SU-DHL-6 (cell line): ENCODE measurements around the gene CACNA2D1.
A peak's percentile ranks its signal among the peaks of the same experiment; 100 is the strongest.

Experiments used
- H2AFZ ChIP-seq: fragments of 200-600 bp; sonication (generic); 2 replicates; pipeline ENCODE4 v1.6.1; 2014; ENCODE audit warnings: low read depth, mild to moderate bottlenecking, moderate library complexity, mixed read lengths, antibody characterized with exemption, low read length; ENCODE audit not compliant: severe bottlenecking
- H3F3A ChIP-seq: fragments of 200-600 bp; shearing (Covaris generic); 2 replicates; pipeline ENCODE4 v1.6.0; 2016; ENCODE audit warnings: antibody characterized with exemption, mild to moderate bottlenecking; ENCODE audit not compliant: insufficient read depth
- H3K27ac ChIP-seq: fragments of 200-600 bp; sonication (generic); 2 replicates; pipeline ENCODE4 v1.5.1; 2016; ENCODE audit warnings: low read depth, mild to moderate bottlenecking, low read length, moderate library complexity, mixed read lengths
- H3K27me3 ChIP-seq: fragments of 200-600 bp; sonication (generic), shearing (Covaris generic); 2 replicates; pipeline ENCODE4 v1.6.0; 2014; ENCODE audit warnings: mild to moderate bottlenecking, low read length
- H3K36me3 ChIP-seq: fragments of 200-600 bp; sonication (generic); 2 replicates; pipeline ENCODE4 v1.6.1; 2014; ENCODE audit warnings: mild to moderate bottlenecking, low read length, mixed read lengths
- H3K4me2 ChIP-seq: fragments of 300-600, 200-600 bp; shearing (Covaris generic), sonication (generic); 2 replicates; pipeline ENCODE4 v1.6.0; 2014; ENCODE audit warnings: low read length, low read depth, mild to moderate bottlenecking; ENCODE audit not compliant: poor library complexity, severe bottlenecking
- H3K4me3 ChIP-seq: fragments of 200-600 bp; sonication (generic); 2 replicates; pipeline ENCODE4 v1.5.1; 2014; ENCODE audit warnings: antibody characterized with exemption, low read length, mild to moderate bottlenecking, mixed read lengths; ENCODE audit not compliant: insufficient read depth, poor library complexity, severe bottlenecking
- H3K79me2 ChIP-seq: fragments of 200-600 bp; sonication (generic); 2 replicates; pipeline ENCODE4 v1.6.1; 2014; ENCODE audit warnings: mild to moderate bottlenecking, low read length, moderate library complexity; ENCODE audit not compliant: insufficient read depth
- H3K9ac ChIP-seq: fragments of 200-600 bp; sonication (generic); 2 replicates; pipeline ENCODE4 v1.7.0; 2014; ENCODE audit warnings: mild to moderate bottlenecking, low read length
- H3K9me2 ChIP-seq: fragments of 200-600 bp; sonication (generic); replicated peaks from 2 replicates; pipeline ENCODE4 v1.6.1; 2014; ENCODE audit warnings: low read length; ENCODE audit not compliant: insufficient read depth
- H3K9me3 ChIP-seq: fragments of 200-600 bp; sonication (generic); 2 replicates; pipeline ENCODE4 v1.6.1; 2014; ENCODE audit warnings: low read length, mixed read lengths; ENCODE audit not compliant: insufficient read depth
- H4K20me1 ChIP-seq: fragments of 200-600 bp; sonication (generic); 2 replicates; pipeline ENCODE4 v1.6.1; 2014; ENCODE audit warnings: low read depth, mild to moderate bottlenecking, antibody characterized with exemption, low read length, moderate library complexity, mixed read lengths
- EZH2phosphoT487 ChIP-seq: fragments of 200-600 bp; sonication (generic), shearing (Covaris generic); conservative IDR thresholded peaks from 2 replicates; pipeline ENCODE4 v1.6.1; 2018; ENCODE audit warnings: mild to moderate bottlenecking, antibody characterized with exemption, low read length, moderate library complexity, mixed read lengths
- TF ChIP-seq, protein P1 (sequence below): fragments of 200-600 bp; sonication (generic); IDR thresholded peaks from one replicate; pipeline ENCODE4 v1.5.1; 2017; ENCODE audit warnings: antibody characterized with exemption, mild to moderate bottlenecking, low read length, moderate library complexity; ENCODE audit not compliant: insufficient read depth, poor library complexity, severe bottlenecking

CACNA2D1 gene

DNA sequence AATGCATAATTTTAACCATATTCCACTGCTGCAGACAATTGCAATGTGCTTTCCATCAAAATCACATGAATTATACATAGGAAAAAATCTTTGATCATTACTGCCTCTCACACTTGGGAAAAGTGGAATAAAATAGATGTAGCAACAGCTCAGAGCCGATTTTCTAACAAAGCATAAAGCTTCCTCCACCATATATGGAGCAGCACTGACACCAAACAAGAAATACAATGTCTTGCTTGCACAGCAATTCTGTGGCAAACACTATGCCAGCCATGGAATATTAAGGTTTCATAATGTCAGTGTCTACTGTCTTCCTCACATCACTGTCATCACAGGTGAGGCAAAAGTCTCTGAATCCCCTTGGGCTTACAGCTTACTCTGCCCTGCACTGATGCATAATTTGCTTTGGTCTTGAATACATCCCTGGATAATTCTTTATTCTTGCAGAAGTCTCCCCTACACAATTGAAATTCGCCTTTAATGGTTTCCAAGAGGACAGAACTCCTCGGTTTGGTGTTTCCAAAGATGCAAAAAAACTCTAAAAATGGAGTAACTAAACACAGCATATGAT lies 198.5 kb downstream of the CACNA2D1 start:
- no peaks in the 10 kb centered on the region for H3F3A ChIP-seq
- no peaks in the 10 kb centered on the region for H3K9me3 ChIP-seq
- no peak overlapping the region for H2AFZ ChIP-seq
- H3K36me3 ChIP-seq, result no peaks in the 10 kb centered on the region
- no peak overlapping the region for H3K4me3 ChIP-seq
- TF ChIP-seq, protein P1, sequence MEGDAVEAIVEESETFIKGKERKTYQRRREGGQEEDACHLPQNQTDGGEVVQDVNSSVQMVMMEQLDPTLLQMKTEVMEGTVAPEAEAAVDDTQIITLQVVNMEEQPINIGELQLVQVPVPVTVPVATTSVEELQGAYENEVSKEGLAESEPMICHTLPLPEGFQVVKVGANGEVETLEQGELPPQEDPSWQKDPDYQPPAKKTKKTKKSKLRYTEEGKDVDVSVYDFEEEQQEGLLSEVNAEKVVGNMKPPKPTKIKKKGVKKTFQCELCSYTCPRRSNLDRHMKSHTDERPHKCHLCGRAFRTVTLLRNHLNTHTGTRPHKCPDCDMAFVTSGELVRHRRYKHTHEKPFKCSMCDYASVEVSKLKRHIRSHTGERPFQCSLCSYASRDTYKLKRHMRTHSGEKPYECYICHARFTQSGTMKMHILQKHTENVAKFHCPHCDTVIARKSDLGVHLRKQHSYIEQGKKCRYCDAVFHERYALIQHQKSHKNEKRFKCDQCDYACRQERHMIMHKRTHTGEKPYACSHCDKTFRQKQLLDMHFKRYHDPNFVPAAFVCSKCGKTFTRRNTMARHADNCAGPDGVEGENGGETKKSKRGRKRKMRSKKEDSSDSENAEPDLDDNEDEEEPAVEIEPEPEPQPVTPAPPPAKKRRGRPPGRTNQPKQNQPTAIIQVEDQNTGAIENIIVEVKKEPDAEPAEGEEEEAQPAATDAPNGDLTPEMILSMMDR, result no peak
- TF ChIP-seq EZH2phosphoT487, result no peak
- no peak overlapping the region for H3K27ac ChIP-seq
- no peaks in the 10 kb centered on the region for H3K79me2 ChIP-seq
- H3K4me2 ChIP-seq, result no peak overlapping the region
- H4K20me1 ChIP-seq, result no peaks in the 10 kb centered on the region
- no peaks in the 10 kb centered on the region for H3K27me3 ChIP-seq
- no peak overlapping the region for H3K9ac ChIP-seq
- H3K9me2 ChIP-seq, result no peaks in the 10 kb centered on the region

DNA sequence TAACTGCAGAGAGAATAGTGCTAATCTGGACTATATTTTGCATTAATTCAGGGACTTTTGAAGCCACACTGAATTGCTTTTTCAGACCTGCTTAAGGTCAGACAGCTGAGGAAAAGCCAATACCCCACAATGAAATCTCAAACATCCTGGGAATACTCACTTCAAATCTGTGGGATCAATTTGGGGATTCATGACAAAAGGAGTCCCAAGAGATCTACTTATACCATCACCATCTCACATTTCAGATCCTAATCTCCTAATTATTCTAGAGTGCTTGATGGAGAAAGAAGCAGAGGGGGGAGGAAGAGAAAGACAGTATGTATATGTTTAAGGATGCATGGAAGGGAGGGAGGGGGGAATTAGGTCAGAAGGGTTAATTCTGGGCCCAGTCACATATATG lies 202.2 kb downstream of the CACNA2D1 start:
- Histone ChIP-seq H3K4me2 (no peak overlapping the region), H3F3A (no peaks in the 10 kb centered on the region), H3K27me3 (no peaks in the 10 kb centered on the region), H3K9ac (no peak overlapping the region), H3K9me2 (no peaks in the 10 kb centered on the region), H4K20me1 (no peaks in the 10 kb centered on the region), H3K9me3 (no peaks in the 10 kb centered on the region), H3K36me3 (no peaks in the 10 kb centered on the region), H3K4me3 (no peak overlapping the region), H3K79me2 (no peaks in the 10 kb centered on the region), H2AFZ (no peak overlapping the region), H3K27ac (no peak overlapping the region)
- TF ChIP-seq EZH2phosphoT487, result no peak

DNA sequence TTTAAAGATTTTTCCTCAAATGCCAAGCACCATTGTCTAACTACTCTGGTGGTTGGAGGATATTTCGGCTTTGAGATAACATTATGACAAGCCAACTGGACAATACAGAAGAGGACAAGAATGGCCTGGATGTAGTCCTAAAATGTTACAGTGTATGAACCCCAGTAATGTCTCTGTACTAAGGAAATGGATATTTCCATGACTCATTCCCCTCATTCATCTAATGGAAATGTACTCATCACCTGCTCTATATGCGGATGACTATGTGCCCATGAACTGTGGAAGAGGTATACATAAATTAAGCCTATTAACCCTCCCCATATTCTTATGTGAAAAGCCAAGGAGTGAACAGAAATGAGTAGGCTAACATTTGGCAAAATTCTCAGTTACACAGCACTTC lies 207.9 kb downstream of the CACNA2D1 start:
- H3F3A ChIP-seq, result no peaks in the 10 kb centered on the region
- no peaks in the 10 kb centered on the region for H3K36me3 ChIP-seq
- no peaks in the 10 kb centered on the region for H4K20me1 ChIP-seq
- H3K79me2 ChIP-seq, result no peaks in the 10 kb centered on the region
- H2AFZ ChIP-seq, result no peak overlapping the region
- TF ChIP-seq, protein P1, result no peak
- no peak for TF ChIP-seq EZH2phosphoT487
- H3K27me3 ChIP-seq, result no peaks in the 10 kb centered on the region
- H3K9me3 ChIP-seq, result no peaks in the 10 kb centered on the region
- H3K9me2 ChIP-seq, result no peaks in the 10 kb centered on the region
- no peak overlapping the region for H3K9ac ChIP-seq
- no peak overlapping the region for H3K27ac ChIP-seq
- no peak overlapping the region for H3K4me3 ChIP-seq
- H3K4me2 ChIP-seq, result no peak overlapping the region

DNA sequence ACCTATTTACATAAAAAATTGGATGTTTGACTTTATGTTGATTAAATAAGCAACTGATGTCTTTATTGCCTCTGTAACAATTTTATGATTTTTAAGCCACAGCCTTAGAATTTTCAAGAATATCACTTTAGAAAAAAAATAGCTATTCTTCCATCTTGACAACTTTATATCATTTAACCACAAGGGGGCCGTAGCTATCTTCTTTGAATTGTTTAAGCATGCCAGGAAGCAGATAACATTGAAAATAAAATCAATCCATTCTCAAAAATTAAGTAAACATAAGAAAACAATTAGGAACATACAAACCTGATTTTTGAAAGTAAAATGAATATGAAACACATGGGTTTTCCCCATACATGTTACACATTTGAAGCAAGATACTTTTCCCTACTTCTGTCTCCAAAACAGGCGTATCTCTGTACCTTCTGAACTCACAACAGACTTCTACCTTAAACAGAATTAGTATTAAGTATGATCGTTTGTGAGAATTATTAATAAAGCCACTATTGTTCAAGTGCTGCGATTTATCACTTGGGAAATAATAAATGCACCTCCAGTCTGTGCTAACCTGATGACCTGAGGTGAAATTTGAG lies 209.0 kb downstream of the CACNA2D1 start:
- Histone ChIP-seq H2AFZ (no peak overlapping the region), H3K9ac (no peak overlapping the region), H3K4me3 (no peak overlapping the region), H4K20me1 (no peaks in the 10 kb centered on the region), H3K79me2 (no peaks in the 10 kb centered on the region), H3K9me3 (no peaks in the 10 kb centered on the region), H3K4me2 (no peak overlapping the region), H3K27ac (no peak overlapping the region), H3F3A (no peaks in the 10 kb centered on the region), H3K27me3 (no peaks in the 10 kb centered on the region), H3K36me3 (no peaks in the 10 kb centered on the region), H3K9me2 (no peaks in the 10 kb centered on the region)
- TF ChIP-seq, protein P1, result peak; percentile 55
- TF ChIP-seq EZH2phosphoT487, result no peak
